Embryonic facial prominence (tissue), 1 donor: ENCODE measurements around the gene NIN.
"Not testable (repeated sequence)": the region's sequence is repeated elsewhere in the genome, so short reads cannot be mapped to it uniquely, and the experiment has no call there.

Source experiments
- DNase-seq: peaks from one replicate; pipeline ENCODE4 v3.0.0-alpha.2; 2016; ENCODE audit errors: extremely low spot score

Gene NIN

DNA sequence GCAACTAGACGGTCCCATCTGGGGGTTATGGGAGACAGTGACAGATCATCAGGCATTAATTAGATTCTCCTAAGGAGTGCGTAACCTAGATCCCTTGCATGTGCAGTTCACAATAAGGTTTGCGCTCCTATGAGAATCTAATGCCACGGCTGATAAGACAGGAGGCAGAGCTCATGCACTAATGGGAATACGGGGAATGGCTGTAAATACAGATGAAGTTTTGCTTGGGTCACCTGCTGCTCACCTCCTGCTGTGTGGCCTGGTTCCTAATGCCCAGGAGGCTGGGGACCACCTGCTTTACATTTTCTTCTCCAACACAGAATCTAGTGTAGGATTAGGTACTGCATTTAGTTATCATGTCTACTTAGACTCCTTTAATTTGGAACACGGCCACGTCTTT, 113.2 kb downstream of the NIN start:
- DNase-seq = no peak

- DNase-seq = no peak
These were observed 116.4 kb downstream of the NIN start for GRCh38 chr14:50714450-50715073.

DNA sequence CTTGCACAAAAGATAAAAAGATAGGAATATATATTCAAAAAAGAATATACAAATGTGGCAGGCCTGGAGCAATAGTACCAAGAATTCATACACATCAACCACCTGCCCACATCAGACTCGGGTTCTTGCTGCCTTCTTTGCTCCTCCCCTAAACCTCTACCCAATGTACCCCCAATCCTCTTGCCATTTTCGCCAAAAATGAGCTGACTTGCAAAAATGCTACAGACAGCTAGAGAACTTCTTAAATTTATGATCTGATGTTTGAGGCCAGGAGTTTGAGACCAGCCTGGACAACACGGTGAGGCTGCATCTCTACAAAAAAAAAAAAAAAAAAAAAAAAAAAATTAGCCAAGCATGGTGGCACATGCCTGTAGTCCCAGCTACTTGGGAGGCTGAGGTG, 119.9 kb downstream of the NIN start:
- DNase-seq = no peak

DNA sequence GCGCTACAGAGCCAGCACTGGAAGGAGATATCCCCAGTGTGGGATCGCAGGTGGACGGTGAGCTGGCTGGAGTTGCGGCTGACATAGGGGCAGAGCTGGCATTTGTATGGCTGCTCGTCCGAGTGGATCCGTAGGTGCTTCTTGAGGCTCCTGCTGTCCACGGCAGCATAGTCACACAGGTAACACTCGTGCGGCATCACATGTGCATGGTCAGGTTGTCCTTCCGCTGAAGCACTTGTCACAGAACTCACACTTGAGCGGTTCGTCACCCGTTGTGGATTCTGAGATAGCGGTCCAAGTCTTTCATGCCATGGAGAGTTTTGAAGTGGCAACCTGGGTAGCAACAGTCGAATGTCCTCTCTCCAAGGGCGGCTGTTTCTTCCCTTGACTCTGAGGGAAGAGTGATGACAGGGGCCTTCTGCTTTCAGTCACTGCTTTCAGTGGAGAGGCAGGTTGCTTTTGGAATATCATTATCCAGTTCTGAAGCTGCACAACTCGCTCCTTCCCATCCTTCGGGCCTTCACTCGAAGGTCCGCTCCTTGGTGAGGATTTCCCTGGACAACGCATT, 125.9 kb downstream of the NIN start:
- no peak for DNase-seq

DNA sequence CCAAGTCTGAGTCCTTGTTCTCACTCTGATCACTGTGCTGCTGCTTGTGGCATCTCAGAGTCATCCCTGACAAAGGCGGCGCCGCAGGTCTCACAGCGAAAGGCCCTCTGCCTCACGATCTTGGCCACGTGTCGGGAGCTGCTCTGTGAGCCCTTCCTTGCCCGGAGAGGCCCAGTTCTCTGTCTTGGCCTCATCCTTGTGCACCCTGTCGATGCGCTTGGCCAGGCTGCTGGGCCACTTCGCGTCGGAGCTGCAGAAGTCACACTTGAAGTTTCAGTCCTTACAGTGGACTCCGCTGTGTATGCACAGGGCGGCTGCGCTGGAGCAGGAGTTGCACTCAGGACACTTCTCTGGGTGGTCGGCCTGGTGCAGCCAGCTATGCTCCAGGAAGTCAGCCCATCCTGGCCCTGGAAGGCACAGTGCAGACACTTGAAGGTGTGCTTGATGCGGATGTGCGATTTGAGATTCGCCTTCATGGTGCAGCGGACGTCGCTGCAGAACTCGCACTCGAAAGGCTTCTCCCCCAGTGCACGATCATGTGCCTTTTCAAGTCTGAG, 126.4 kb downstream of the NIN start:
- no peak for DNase-seq

GRCh38 chr14:50697659-50698290, 133.2 kb downstream of the NIN start:
- DNase-seq = no peak

- DNase-seq = not testable (repeated sequence)
These were observed 136.7 kb downstream of the NIN start for GRCh38 chr14:50694260-50694659.

DNA sequence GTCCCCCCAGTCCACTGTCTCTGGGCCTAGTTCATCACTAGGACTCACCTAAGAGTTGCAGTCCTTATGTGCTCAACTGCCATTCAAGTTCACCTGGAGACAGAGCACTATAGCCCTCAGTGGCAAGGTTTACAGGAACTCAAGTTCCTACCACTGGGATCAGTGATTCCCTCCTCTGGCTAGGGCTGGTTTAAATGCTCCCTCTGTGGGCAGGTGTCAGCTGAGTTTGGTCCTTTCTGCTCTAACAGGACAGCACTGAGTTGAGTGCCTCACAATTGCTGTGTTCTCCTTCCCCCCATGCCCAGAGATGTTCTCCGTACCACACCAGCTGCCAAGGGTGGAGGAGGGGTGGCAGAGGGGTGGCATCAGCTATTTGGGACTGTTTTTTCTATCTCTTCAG, 142.1 kb downstream of the NIN start:
- no peak for DNase-seq

GRCh38 chr14:50679674-50680073, 151.3 kb downstream of the NIN start:
- DNase-seq = no peak

DNA sequence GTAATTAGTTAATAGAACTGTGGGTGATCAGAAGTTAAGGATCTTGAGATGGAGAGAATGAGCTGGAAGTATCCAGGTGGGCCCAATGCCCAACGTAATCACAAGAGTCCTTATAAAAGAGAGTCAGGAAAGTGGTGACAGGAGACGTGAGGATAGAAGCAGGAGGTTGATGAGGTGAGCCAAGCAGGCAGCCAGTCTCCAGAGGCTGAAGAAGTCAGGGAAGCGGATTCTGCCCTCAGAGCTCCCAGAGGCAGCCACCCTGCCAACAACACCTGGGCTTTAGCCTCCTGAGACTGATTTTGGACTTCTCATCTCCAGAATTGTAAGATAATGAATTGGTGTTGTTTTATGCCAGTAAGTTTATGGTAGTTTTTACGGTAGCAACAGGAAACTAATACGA, 152.8 kb downstream of the NIN start:
- DNase-seq = no peak

- DNase-seq = no peak
These were observed 153.4 kb downstream of the NIN start for GRCh38 chr14:50677527-50678063.

DNA sequence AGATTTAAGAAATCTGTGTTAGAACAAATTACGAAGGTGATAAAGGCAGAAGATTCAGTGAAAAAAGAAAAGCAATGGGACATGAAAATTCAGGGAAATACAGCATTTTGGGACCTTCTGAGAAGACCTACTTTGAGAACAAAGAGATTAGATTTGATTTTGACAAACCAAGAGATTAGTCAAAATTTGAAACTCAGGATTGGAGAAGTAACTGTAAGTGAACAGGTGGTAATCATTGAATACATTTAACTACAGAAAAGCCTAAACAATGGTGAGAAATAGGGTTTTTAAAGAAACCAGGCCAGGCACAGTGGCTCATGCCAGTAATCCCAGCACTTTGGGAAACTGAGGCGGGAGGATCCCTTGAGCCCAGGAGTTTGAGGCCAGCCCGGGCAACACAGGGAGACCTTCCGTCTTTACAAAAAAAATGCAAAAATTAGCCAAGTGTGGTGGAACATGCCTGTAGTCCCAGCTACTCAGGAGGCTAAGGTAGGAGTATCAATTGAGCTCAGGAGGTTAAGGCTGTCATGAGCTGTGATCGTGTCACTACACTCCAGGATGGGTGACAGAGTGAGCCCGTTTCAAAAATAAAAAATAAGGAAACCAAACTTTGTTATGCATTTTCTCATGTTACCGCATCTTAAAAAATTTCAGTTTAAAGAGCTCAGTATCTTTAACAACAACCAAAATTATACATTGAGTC, 154.0 kb downstream of the NIN start:
- DNase-seq = no peak

DNA sequence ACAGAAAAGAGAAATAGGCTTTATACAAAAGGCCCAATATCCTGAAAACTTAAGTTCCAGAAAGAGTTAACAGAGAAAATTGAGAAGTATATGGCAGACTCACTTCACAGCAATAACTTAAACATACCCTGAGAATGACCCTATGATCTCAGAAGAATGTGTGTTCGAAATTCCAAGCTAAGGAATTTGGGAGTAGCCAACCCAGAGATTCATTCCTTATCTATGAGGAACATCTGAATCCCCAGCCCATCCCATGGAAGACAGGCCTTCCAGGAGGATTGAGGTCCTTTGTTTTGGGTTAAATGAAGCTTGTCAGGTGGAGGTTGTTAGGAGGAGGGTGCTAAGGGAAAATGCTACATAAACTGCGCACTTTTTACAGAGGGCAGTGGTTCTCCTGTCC, 155.4 kb downstream of the NIN start:
- no peak for DNase-seq

DNA sequence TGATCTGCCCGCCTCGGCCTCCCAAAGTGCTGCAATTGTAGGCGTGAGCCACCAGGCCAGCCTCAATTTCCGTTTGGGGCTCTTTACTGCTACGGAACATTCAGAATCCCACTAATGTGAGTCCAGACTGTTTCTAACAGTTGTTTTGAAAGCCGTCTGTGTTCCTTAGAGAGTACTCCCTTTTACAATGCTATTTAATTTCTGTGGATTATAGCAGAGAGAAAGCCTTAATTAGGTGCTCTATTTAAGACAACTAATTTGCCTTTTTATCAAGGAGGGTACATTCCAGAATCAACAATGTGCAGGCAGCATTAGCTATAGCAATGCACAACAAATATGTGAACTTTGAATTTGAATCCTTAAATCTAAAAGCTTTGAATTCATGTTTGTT, 160.1 kb downstream of the NIN start:
- no peak for DNase-seq

- no peak for DNase-seq
These were observed 160.6 kb downstream of the NIN start for GRCh38 chr14:50670196-50670865.
